Measurements from ENCODE around the gene CLEC20A. TPM values are rescaled to one million over a fixed set of nuclear protein-coding genes. Genes with fewer than 3 reads are reported as not detected.
"Not testable (repeated sequence)": the region's sequence is repeated elsewhere in the genome, so short reads cannot be mapped to it uniquely, and the experiment has no call there.

CLEC20A gene
- total RNA-seq, 1 donor = not detected

- TF ChIP-seq, protein P1, sequence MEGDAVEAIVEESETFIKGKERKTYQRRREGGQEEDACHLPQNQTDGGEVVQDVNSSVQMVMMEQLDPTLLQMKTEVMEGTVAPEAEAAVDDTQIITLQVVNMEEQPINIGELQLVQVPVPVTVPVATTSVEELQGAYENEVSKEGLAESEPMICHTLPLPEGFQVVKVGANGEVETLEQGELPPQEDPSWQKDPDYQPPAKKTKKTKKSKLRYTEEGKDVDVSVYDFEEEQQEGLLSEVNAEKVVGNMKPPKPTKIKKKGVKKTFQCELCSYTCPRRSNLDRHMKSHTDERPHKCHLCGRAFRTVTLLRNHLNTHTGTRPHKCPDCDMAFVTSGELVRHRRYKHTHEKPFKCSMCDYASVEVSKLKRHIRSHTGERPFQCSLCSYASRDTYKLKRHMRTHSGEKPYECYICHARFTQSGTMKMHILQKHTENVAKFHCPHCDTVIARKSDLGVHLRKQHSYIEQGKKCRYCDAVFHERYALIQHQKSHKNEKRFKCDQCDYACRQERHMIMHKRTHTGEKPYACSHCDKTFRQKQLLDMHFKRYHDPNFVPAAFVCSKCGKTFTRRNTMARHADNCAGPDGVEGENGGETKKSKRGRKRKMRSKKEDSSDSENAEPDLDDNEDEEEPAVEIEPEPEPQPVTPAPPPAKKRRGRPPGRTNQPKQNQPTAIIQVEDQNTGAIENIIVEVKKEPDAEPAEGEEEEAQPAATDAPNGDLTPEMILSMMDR (IDR thresholded peaks at IDR 0.05; ENCODE audit: insufficient read depth, low read length) = no peak
- no peak for DNase-seq (ENCODE audit: low read depth)
These were observed 12.7 kb upstream of the CLEC20A start for GRCh38 chr1:178509414-178510007.

DNA sequence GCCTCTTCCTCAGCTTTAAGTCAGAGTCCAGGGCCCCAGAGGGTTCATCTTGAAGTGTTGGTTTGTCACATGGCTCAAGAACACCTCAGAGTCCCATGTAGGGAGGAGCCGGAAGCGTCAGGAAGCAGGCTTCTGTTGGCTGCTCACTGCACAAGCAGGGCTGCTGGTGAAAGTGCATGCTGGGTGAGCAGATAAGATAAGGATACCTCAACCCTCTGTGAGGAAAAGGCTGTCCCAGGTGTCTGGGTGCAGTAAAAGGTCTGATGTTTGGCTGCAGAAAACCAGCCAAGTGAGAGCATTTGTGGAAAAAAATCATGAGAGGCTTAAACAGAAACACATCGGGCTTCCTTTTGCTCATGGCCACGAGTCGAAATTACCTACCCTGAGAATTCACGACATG is 9.9 kb upstream of the CLEC20A start:
- H3K4me3 ChIP-seq (ENCODE audit: low read depth, low read length) = no peak overlapping the region
- TF ChIP-seq, protein P1 (IDR thresholded peaks at IDR 0.05; ENCODE audit: insufficient read depth, low read length) = no peak
- no peak for DNase-seq (ENCODE audit: low read depth)

More at GRCh38 chr1:178509414-178510007, 12.7 kb upstream of the CLEC20A start:
- H3K4me3 ChIP-seq (ENCODE audit: low read depth, low read length) = no peak overlapping the region

- TF ChIP-seq, protein P1 (IDR thresholded peaks at IDR 0.05; ENCODE audit: insufficient read depth, low read length) = no peak
- H3K4me3 ChIP-seq (ENCODE audit: low read depth, low read length) = no peak overlapping the region
- DNase-seq (ENCODE audit: low read depth) = no peak
These were observed 9.4 kb upstream of the CLEC20A start for GRCh38 chr1:178506177-178506576.

GRCh38 chr1:178504286-178504685 is 7.5 kb upstream of the CLEC20A start:
- TF ChIP-seq, protein P1 (IDR thresholded peaks at IDR 0.05; ENCODE audit: insufficient read depth, low read length) = no peak
- DNase-seq (ENCODE audit: low read depth) = no peak
- no peak overlapping the region for H3K4me3 ChIP-seq (ENCODE audit: low read depth, low read length)

- TF ChIP-seq, protein P1 (IDR thresholded peaks at IDR 0.05; ENCODE audit: insufficient read depth, low read length) = no peak
- DNase-seq (ENCODE audit: low read depth) = no peak
- no peak overlapping the region for H3K4me3 ChIP-seq (ENCODE audit: low read depth, low read length)
These were observed 7.1 kb upstream of the CLEC20A start for GRCh38 chr1:178503849-178504248.

- not testable (repeated sequence) for H3K4me3 ChIP-seq (ENCODE audit: low read depth, low read length); DNase-seq (ENCODE audit: low read depth)
These were observed 6.6 kb upstream of the CLEC20A start for GRCh38 chr1:178503316-178503715.

GRCh38 chr1:178502856-178503255 is 6.1 kb upstream of the CLEC20A start:
- TF ChIP-seq, protein P1 (IDR thresholded peaks at IDR 0.05; ENCODE audit: insufficient read depth, low read length) = no peak
- no peak overlapping the region for H3K4me3 ChIP-seq (ENCODE audit: low read depth, low read length)
- DNase-seq (ENCODE audit: low read depth) = no peak

Data from fibroblast of the aortic adventitia (primary cell).